Stomach (tissue), 9 donors: ENCODE measurements around the gene ZNF609. TPM values are rescaled to one million over a fixed set of nuclear protein-coding genes. Genes with fewer than 3 reads are reported as not detected.

Experiments used
- DNase-seq, 2 donors: peaks; one replicate each; pipeline versions ENCODE4 v3.0.0 to v3.0.0-alpha.2; 2013 to 2019
- H3K27ac ChIP-seq, 5 donors: fragments of 200-600 bp in 4 of 5; sonication (generic) in 4 of 5; one replicate each; pipeline ENCODE4 v1.5.1; 2013 to 2019; ENCODE audit warnings: mild to moderate bottlenecking in 1 of 5, moderate library complexity in 1 of 5
- H3K27me3 ChIP-seq, 3 donors: fragments of 200-600 bp; sonication (generic); one replicate each; pipeline ENCODE4 v1.5.1; 2017 to 2019; ENCODE audit warnings: mixed run types in 1 of 3
- H3K36me3 ChIP-seq, 4 donors: fragments of 200-600 bp; sonication (generic); 1 replicate in 3 of 4; 2 replicates in 1 of 4; pipeline ENCODE4 v1.5.1; 2016 to 2019
- H3K4me1 ChIP-seq, 4 donors: fragments of 200-600 bp; sonication (generic); one replicate each; pipeline ENCODE4 v1.5.1; 2016 to 2019
- H3K4me3 ChIP-seq, 4 donors: fragments of 200-600 bp; sonication (generic) in 3 of 4; one replicate each; pipeline ENCODE4 v1.5.1; 2016 to 2019; ENCODE audit warnings: mild to moderate bottlenecking in 1 of 4
- H3K9me3 ChIP-seq, 4 donors: fragments of 200-600 bp; sonication (generic); one replicate each; pipeline ENCODE4 v1.5.1; 2016 to 2019
- EP300 ChIP-seq: sonication (generic); formaldehyde crosslinking; IDR thresholded peaks from one replicate; pipeline ENCODE4 v1.6.1; 2017; ENCODE audit warnings: antibody characterized with exemption
- POLR2A ChIP-seq, 4 donors: fragments of 450-650 bp; IDR thresholded peaks; one replicate each; pipeline ENCODE4 v1.6.1; 2016; ENCODE audit warnings: antibody characterized with exemption in 4 of 4, control low read depth in 2 of 4, mild to moderate bottlenecking in 1 of 4, moderate library complexity in 1 of 4
- POLR2AphosphoS5 ChIP-seq, 3 donors: sonication (generic); formaldehyde crosslinking; IDR thresholded peaks; one replicate each; pipeline ENCODE4 v1.6.1; 2016; ENCODE audit warnings: antibody characterized with exemption in 3 of 3
- WGBS, 5 donors: extraction: QIAGEN DNeasy Blood & Tissue Kit in 3 of 5; methylation state at CpG; one replicate each; pipeline versions ENCODE4 v1.1.5 to v1.1.7; 2013 to 2018; 5-methylcytosine and 5-hydroxymethylcytosine counted together
- intact Hi-C: fragments of 100-400 bp; cut with DNase I; formaldehyde crosslinking; loops from one replicate; pipeline ENCODE4 v1.15.1; 2023; ENCODE audit warnings: low total_unique reads
- polyA plus RNA-seq, 3 donors: library from polyadenylated mRNA; stranded (reverse); fragments of 200-250 nt; gene quantifications; one replicate each; pipeline ENCODE4 v1.2.3, GENCODE V29; 2013
- total RNA-seq, 5 donors: library from RNA; depleted of rRNA; stranded (reverse); fragments of >200 nt; gene quantifications; one replicate each; pipeline versions ENCODE4 v1.1.0 to v1.2.3, GENCODE V29; 2014 to 2016
- TF ChIP-seq, protein P1 (sequence below), 7 experiments: fragments of 450-650 bp in 4 of 7; fragments of 200-600 bp in 3 of 7; sonication (generic) in 3 of 7; IDR thresholded peaks; one replicate each; pipeline ENCODE4 v1.5.1; 2016 to 2019; ENCODE audit warnings: antibody characterized with exemption in 7 of 7, control low read depth in 2 of 7, mild to moderate bottlenecking in 1 of 7
- donor health status: healthy with polysubstance abuse.
- donor health status: Bipolar disorder and iron deficiency.
- donor health status: healthy.

ZNF609 gene
- total and polyA plus RNA-seq, 8 donors, result 2.7 to 64.7 (median 27.0) TPM

GRCh38 chr15:64521201-64521600, 60.8 kb downstream of the ZNF609 start:
- Histone ChIP-seq H3K27me3 (no peaks in the 10 kb centered on the region), H3K27ac (peak overlapping the region; percentile 3 to 71 (median 30)), H3K4me1 (peaks cover 14 to 53% (median 21%) of the 10 kb centered on the region in 4 donors), H3K9me3 (no peaks in the 10 kb centered on the region), H3K36me3 (no peaks in the 10 kb centered on the region), H3K4me3 (no peak overlapping the region)
- TF ChIP-seq EP300, result no peak
- no peak for TF ChIP-seq POLR2AphosphoS5 (IDR thresholded peaks at IDR 0.05)
- no peak for TF ChIP-seq POLR2A (IDR thresholded peaks at IDR 0.05)
- TF ChIP-seq, protein P1, sequence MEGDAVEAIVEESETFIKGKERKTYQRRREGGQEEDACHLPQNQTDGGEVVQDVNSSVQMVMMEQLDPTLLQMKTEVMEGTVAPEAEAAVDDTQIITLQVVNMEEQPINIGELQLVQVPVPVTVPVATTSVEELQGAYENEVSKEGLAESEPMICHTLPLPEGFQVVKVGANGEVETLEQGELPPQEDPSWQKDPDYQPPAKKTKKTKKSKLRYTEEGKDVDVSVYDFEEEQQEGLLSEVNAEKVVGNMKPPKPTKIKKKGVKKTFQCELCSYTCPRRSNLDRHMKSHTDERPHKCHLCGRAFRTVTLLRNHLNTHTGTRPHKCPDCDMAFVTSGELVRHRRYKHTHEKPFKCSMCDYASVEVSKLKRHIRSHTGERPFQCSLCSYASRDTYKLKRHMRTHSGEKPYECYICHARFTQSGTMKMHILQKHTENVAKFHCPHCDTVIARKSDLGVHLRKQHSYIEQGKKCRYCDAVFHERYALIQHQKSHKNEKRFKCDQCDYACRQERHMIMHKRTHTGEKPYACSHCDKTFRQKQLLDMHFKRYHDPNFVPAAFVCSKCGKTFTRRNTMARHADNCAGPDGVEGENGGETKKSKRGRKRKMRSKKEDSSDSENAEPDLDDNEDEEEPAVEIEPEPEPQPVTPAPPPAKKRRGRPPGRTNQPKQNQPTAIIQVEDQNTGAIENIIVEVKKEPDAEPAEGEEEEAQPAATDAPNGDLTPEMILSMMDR (IDR thresholded peaks at IDR 0.05), result no peak
- peak in 1 of 2 donors; percentile 17 for DNase-seq
- WGBS, 5 donors, result 19 to 44% (median 27%) methylated on average over 1 of the region's 1 CpG
- intact Hi-C loops, result no loop called here

DNA sequence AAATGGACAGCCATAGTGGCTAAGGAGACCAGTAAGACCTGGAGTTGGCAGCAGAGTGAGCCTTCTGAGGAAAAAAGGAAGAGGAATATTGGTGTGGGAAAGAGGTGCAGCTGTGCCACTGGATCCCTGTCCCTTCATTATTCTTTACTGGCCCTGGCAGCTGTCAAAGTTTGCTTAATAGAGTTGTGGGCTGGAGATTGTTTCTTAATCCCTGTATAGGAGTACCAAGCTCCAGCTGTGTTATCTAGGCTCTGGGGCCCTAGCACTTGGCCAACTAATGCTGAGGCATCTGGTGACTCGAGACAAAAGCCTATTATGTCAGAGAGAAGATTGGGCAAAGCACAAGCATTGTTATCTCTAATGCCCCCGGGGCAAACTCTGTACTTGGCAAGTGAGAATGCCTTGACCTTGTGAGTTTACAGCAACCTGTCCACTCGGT, 61.4 kb downstream of the ZNF609 start:
- TF ChIP-seq POLR2AphosphoS5 (IDR thresholded peaks at IDR 0.05) (peak in 1 of 3 donors; percentile 49), POLR2A (IDR thresholded peaks at IDR 0.05) (no peak)

DNA sequence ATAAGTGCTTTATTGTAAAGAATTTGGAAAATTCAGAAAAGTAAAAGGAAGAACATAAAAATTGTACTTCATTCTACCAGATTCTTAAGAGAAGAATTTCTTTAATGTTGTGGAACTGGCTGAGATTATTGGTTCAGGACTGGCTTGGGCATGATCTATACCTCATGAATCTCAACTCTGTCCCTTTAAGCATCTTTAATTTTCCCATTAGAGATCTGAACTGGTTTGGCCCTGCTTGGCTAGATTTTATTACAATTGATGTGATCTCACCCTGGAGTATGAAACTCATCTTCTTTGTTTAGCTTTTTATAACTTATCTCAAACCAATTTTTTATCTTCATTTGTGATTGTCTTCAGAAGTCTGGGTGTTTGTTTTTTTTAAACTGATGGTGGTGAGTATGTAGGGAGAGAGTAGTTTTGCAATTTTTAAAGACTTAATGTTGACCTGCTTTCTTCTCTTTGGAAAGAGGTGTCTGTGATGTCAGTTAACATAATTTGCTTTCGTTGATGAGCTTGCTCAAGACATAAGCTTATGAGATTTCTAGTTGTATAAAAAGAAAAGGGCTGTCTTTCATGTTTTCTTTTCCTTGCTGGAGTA, 61.9 kb downstream of the ZNF609 start:
- no peak for DNase-seq
- Histone ChIP-seq H3K4me1 (peaks cover 14 to 53% (median 20%) of the 10 kb centered on the region in 4 donors), H3K27ac (peak overlapping the region in 3 of 5 donors; percentile 30 to 71 (median 47)), H3K27me3 (no peaks in the 10 kb centered on the region), H3K36me3 (no peaks in the 10 kb centered on the region), H3K4me3 (no peak overlapping the region), H3K9me3 (no peaks in the 10 kb centered on the region)
- TF ChIP-seq POLR2A (IDR thresholded peaks at IDR 0.05), result no peak
- TF ChIP-seq EP300, result no peak
- TF ChIP-seq, protein P1 (IDR thresholded peaks at IDR 0.05), result no peak
- TF ChIP-seq POLR2AphosphoS5 (IDR thresholded peaks at IDR 0.05), result no peak
- intact Hi-C loops, result no loop called here
- WGBS, 5 donors, result 55 to 70% (median 58%) methylated on average over 1 of the region's 1 CpG

More for the DNA sequence above, 61.4 kb downstream of the ZNF609 start:
- H3K4me3 ChIP-seq, result no peak overlapping the region
- H3K36me3 ChIP-seq, result no peaks in the 10 kb centered on the region
- intact Hi-C loops, result no loop called here
- peak overlapping the region; percentile 17 to 71 (median 43) for H3K27ac ChIP-seq
- peak; percentile 51 to 59 for DNase-seq
- WGBS, 5 donors, result 10 to 17% (median 13%) methylated on average over 3 of the region's 3 CpGs
- no peaks in the 10 kb centered on the region for H3K27me3 ChIP-seq
- no peaks in the 10 kb centered on the region for H3K9me3 ChIP-seq
- peaks cover 14 to 53% (median 20%) of the 10 kb centered on the region in 4 donors for H3K4me1 ChIP-seq

- DNase-seq, result no peak
- H3K4me1 ChIP-seq, result peaks cover 14 to 52% (median 20%) of the 10 kb centered on the region in 4 donors
- TF ChIP-seq POLR2AphosphoS5 (IDR thresholded peaks at IDR 0.05), result no peak
- TF ChIP-seq POLR2A (IDR thresholded peaks at IDR 0.05), result no peak
- TF ChIP-seq EP300, result no peak
- TF ChIP-seq, protein P1 (IDR thresholded peaks at IDR 0.05), result no peak
- intact Hi-C loops, result no loop called here
- 96 to 100% (median 97%) methylated on average over 5 of the region's 5 CpGs for WGBS, 5 donors
- H3K9me3 ChIP-seq, result no peaks in the 10 kb centered on the region
- H3K36me3 ChIP-seq, result no peaks in the 10 kb centered on the region
- H3K27me3 ChIP-seq, result no peaks in the 10 kb centered on the region
- peak overlapping the region in 1 of 5 donors; percentile 9 for H3K27ac ChIP-seq
- H3K4me3 ChIP-seq, result no peak overlapping the region
These were observed 62.9 kb downstream of the ZNF609 start for GRCh38 chr15:64523240-64523639.

DNA sequence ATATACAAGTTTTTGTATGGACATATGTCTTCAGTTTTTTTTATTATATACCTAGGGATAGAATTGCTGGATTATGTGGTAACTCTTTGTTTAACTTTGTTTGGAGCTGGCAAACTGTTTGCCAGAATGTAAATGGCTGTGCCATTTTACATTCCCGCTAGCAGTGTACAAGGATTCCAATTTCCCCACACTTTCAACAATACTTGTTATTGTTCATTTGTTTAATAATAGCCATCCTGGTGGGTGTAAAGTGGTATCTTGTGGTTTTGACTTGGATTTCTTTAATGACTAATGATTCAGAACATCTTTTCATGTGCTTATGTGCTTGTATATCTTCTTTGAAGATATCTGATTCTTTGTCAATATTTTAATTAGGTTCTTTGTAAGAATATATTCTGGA, 64.4 kb downstream of the ZNF609 start:
- WGBS, 5 donors, result 69 to 89% (median 86%) methylated on average over 1 of the region's 1 CpG
- H3K9me3 ChIP-seq, result no peaks in the 10 kb centered on the region
- TF ChIP-seq EP300 (no peak), POLR2AphosphoS5 (IDR thresholded peaks at IDR 0.05) (no peak), POLR2A (IDR thresholded peaks at IDR 0.05) (no peak)
- TF ChIP-seq, protein P1 (IDR thresholded peaks at IDR 0.05), result no peak
- peaks cover 0 to 9% (median 5%) of the 10 kb centered on the region in 4 donors for H3K36me3 ChIP-seq
- intact Hi-C loops, result no loop called here
- no peaks in the 10 kb centered on the region for H3K27me3 ChIP-seq
- H3K4me3 ChIP-seq, result no peak overlapping the region
- DNase-seq, result no peak
- peaks cover 14 to 37% (median 20%) of the 10 kb centered on the region in 4 donors for H3K4me1 ChIP-seq
- H3K27ac ChIP-seq, result no peak overlapping the region
